Hepatic stellate cell (primary cell): ENCODE data around the gene AGTR1.
A peak's percentile ranks its signal among the peaks of the same experiment; 100 is the strongest.

ENCODE experiments used
- DNase-seq: peaks from one replicate; pipeline ENCODE4 v3.0.0; 2011; ENCODE audit warnings: low spot score

The AGTR1 gene

DNA sequence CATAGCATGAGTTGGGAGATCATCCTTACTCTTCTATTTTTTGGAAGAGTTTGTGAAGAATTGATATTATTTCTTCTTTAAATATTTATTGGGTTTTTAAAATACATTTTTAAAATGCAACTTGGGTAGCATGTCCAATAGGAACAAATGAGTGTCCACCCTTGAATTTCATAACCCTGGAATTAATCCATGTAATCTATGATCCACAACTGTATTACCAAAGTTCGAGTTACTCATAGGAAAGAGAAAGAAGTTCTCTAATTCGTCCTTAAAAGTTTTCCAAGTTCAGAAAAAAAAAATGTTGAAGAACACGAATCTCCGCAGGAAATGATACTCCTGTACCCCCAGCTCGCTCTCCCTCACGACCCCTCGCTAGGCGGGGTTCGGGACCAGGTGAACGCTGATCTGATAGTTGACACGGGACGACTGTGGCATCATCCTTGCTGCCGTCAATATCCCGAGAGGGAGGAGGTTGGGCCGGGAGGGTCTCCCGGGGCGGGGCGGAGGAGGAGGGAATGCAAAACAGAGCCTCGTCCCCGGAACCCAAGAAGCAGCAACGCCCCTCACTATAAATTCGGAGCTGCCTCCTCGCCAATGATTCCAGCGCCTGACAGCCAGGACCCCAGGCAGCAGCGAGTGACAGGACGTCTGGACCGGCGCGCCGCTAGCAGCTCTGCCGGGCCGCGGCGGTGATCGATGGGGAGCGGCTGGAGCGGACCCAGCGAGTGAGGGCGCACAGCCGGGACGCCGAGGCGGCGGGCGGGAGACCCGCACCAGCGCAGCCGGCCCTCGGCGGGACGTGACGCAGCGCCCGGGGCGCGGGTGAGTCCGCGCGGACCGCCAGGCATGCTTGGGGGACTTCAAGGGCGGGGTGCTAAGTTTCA lies at the start of gene AGTR1:
Gene AGTR1 (plus strand): TSS at position 598 of the 884 bp plus-strand sequence. CDS start 43,133 bp downstream, outside the sequence.
- DNase-seq: peak; percentile 55

GRCh38 chr3:148648685-148649352 lies 48.9 kb upstream of the AGTR1 start:
- DNase-seq: peak; percentile 31

DNA sequence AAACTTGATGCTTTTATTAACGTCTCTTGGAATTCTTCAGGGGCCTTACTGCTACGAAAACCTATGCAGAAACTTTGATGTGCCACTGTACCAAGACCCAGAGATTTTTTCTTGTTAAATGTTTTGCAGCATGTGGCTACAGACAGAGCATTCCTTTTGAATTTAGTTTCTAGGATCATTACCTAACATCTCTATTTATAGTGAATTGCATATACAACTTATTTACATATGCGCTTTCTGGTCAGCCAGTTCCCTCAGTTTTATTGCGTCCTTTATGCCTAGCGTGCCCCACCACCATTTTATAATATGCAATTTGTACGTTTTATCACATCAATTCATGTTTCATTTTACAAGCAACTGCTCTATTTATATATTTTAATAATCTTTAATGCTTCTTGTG lies 46.2 kb upstream of the AGTR1 start:
- no peak for DNase-seq

DNA sequence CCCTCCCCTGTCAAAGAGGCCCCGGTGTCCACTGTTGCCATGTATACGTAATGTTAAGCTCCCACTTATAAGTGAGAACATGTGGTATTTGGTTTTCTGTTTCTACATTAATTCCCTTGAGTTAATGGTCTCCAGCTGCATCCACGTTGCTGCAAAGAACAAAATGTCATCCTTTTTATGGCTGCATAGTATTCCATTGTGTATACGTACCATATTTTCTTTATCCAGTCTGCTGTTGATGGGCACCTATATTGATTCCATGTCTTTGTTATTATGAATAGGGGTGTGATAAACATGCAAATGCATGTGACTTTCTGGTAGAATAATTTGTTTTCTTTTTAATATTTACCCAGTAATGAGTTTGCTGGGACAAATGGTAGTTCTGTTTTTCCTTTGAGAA lies 43.3 kb upstream of the AGTR1 start:
- DNase-seq: no peak

DNA sequence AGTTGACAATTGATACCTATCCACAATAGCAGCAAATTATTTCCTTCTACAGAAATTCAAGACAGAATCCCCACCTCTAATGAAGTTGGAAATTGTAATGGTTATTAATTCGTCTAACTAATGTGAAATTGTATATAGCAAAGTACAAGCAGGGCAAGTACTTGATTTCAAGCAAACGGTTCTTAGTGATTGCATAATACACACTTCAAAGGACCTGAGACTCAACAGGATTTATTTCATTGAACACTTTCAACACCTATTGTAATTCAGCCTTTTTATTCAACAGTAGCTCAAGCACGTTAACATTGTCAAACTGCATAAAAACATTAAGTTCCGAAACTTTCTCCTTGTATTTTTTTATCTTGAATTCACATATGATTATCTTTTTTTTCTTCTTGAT lies 40.2 kb upstream of the AGTR1 start:
- no peak for DNase-seq

GRCh38 chr3:148659512-148659911 lies 38.2 kb upstream of the AGTR1 start:
- DNase-seq: no peak

DNA sequence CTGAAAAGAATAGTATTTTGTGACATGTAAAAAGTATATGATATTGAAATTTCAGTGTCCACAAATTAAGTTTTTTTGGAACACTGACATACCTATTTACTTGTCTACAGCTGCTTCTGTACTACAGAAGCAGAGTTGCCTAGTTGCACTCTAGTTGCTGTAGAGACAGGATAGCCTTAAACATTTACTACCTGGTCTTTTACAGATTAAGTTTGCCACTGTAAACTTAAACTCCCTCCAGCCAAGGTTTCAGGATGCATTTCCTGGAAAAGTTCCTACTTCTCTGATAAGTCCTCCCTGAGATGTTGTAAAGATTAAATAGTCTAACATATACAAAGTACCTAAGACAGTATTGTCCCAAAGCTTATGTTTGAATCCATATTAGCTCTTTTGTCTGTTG lies 17.4 kb upstream of the AGTR1 start:
- no peak for DNase-seq

- DNase-seq: no peak
Measured at GRCh38 chr3:148681080-148681479, 16.6 kb upstream of the AGTR1 start.

DNA sequence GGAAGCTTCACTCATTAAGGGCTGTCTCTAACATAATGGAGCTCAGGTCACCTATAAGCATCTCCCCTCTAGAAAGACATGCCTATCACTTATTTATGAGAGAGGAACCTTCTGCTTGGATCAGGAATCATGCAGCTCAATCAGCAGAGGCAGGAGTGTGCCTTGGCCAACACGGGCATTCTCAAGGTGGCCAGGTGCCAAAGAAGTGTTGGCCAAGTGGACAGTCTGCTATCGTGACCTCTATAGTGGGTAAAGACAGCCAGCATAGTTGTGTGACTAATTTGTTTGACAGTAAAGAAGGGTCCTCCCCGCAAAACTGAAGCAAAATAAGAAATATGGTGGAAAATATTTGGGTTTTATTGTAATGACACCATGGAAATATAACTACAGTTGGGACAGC lies 14.7 kb upstream of the AGTR1 start:
- DNase-seq: no peak

DNA sequence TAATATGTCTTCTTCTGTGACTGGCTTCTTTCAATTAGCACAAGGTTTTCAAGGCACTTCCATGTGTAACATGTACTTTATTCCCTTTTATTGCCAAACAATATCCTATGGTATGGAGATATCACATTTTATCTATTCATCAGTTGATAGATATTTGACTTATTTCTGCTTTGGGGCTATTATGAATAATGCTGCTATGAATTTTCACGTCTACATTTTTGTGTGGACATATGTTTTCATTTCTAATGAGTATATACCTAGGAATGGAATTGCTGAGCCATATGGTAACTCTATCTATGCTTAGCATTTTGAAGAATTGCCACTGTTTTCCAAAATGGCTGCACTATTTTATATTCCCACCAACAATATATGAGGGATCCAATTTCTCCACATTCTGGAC lies 3.6 kb upstream of the AGTR1 start:
- DNase-seq: no peak

DNA sequence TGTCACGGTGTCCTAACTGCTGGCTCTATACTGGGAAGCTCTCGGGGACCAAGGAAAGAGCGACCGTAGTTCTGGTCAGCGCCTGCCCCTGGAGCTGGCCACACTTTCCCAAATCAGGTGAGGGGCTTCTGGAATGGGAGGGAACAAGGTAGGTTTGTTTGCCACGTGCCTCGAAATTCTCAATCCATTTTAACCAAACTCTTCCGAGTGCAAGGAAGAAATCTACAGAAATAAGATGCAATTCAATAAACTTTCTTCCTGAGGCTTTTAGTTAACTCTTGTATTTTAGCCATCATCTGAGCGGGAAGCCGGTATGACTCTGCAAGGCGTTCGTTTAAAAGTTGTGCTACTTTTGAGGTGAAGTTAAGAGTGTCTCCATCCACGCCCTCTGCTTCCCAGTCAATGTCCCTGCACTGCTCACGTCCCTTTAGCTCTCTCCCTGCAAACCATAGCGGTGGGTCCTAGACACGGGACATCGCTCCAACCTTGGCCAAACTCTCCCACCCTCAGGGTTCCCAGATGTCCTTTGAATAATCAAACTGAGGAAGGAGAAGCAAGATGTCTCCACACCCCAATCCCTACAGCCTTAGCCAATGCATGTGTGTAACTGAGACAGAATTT lies 597 bp downstream of the AGTR1 start:
- DNase-seq: peak; percentile 6

DNA sequence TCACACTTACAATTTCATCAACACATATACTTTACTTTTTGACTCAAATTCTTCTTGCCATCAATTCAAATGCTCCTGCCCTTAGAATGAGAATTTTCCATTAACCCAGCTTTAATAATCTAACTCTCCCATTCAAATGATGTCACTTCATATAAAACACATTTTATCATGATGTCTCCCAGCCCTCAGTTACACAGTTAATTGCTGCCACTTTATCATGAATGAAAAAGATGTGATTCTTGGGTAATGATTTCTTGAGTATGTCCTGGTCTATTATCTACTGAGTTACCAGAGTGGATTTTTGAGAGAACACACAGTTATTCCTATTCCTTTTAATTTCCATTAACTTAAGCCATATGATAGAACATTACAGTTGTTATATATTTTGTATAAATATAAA lies 7.6 kb downstream of the AGTR1 start:
- DNase-seq: no peak

GRCh38 chr3:148707601-148708380 lies 10.1 kb downstream of the AGTR1 start:
- no peak for DNase-seq

GRCh38 chr3:148708409-148708808 lies 10.7 kb downstream of the AGTR1 start:
- DNase-seq: no peak

DNA sequence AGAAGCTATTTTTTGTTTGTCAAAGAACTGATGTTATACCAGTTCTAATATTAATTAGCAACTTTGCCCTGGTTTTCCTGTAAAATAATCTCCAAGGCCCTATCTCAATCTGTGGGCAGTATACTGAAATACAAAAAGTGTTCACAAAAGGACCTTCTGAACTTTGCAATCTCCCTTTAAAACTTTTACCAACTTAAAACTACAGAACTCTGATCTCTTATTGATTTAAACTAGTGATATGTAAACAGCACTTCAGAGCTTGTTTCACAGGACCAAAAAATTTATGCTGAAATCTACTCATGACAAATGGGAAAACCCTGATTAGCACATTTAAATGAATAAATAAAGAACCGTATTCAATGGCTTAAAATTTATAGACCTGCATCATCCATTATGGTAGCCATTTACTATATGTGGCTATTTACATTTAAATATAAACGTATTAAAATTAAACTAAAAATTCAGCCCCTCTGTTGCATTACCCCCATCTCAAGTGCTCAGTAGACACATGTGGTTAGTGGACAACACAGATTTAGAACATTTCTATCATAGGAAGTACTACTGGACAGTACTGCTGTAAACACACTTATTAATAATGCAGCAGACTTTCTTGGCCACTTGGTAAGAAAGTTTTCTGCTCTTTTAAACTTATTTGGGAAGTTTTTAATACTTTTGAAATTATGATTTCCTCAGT lies 12.0 kb downstream of the AGTR1 start:
- DNase-seq: no peak

GRCh38 chr3:148710665-148711064 lies 13.0 kb downstream of the AGTR1 start:
- DNase-seq: no peak

GRCh38 chr3:148711981-148712666 lies 14.4 kb downstream of the AGTR1 start:
- no peak for DNase-seq

- no peak for DNase-seq
Measured at GRCh38 chr3:148714521-148714920, 16.8 kb downstream of the AGTR1 start.

DNA sequence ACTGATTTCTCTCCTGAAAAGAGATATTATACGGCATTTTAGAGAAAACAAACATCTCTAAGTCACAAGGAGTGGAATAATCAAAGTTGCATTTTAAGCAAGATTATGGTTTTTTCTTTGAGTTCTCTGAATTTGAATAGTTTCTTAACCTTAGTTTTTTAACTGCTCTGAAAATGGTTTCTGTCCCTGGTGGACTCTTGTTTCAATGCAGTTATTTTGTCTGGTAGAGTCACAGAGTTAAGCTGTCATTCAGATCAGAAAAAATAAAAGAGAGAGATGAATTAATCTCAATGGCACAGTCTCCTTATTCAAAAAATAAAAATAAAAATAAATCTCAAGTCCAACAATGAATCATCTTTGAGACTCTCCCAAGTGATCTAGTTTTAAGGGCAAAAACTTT lies 19.0 kb downstream of the AGTR1 start:
- no peak for DNase-seq

GRCh38 chr3:148717885-148718561 lies 20.3 kb downstream of the AGTR1 start:
- no peak for DNase-seq
